GM21526 (cell line): ENCODE measurements around the gene ERN2.
"Not testable (repeated sequence)": the region's sequence is repeated elsewhere in the genome, so short reads cannot be mapped to it uniquely, and the experiment has no call there.

Experiments
- ATAC-seq: cut with Tn5 transposase; IDR thresholded peaks from one replicate; pipeline ENCODE4 v1.9.1; 2021; ENCODE audit warnings: moderate library complexity; ENCODE audit not compliant: unreplicated experiment, low FRiP score

Gene ERN2

DNA sequence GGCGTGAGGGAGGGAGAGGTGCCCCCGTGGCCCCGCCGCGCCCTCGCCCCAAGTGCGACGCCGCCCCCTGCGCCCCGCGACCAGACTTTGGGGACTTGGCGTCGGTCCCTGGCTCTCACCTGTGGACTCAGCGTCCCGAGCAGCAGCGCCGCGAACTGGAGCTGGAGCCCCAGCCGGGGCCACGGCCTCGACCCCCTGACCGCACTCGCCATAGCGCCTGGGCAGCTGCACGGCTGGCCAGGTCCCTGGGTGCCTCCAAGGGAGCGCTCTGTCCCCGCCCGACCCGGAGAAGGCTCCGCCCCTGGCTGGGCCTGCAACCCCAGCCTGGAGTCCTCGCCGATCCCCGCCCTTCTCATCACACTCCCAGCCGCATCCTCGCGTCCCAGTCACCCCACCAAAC, at the start of gene ERN2:
Gene ERN2 (minus strand): TSS at position 247 of the 400 bp plus-strand sequence. CDS start 35 bp downstream, at position 212.
- ATAC-seq, result no peak

GRCh38 chr16:23757937-23758619, 45.1 kb upstream of the ERN2 start:
- ATAC-seq, result no peak

- no peak for ATAC-seq
Observed at GRCh38 chr16:23757116-23757515, 44.1 kb upstream of the ERN2 start.

DNA sequence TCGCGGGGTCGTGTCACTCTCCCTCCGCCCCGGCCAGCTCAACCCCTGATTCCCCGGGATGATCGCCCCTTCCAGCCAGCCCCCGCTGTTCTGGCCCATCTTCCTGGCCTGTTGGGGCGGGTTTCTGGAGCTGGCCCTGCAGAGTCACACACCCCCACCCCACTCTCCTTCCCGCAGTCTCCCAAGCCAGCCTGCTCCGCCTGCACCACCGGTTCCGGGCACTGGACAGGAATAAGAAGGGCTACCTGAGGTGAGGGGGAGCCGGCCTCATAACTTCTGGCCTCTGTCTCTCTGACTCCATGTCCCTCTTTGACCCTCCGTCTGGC, 42.4 kb upstream of the ERN2 start:
- no peak for ATAC-seq

DNA sequence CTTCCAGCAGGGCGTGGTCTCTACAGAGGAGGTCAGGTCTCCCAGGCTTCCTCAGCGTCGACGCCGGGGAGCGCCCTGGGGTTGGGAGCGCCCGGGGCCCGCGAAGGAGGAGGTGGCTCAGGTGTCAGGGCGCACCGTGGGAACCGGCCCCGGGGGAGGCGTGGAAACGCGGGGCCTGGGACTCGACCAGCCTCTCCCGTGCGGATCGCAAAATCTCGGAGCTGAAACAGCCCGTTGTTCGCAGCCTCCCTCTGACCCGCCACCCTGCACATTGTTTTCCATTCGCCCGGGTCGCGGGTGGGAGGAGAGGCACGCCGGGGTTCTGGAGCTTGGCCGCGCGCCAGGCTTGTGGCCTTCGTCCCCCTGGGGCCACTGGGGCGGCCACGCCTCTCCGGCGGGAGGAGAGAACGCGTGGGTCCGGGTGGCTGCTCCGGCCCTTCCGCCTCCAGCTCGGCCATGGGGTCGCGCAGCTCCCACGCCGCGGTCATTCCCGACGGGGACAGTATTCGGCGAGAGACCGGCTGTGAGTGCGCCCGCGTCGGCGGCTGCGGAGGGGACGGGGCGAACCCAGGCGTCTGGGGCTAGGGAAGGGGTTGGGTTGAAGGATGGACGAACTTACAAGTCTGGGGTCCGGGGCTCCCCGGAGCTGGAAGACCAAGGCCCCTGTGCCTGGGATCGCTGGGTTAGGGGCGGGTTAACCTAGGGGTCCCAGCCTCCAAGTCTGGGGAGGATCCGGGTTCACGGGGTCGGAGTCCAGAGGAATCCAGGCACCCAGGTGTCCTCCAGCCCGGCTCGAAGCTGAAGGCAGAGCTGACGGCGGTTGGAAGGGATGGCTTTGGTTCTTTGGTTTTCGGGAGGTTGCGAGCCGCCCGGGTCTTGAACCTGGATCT, 41.8 kb upstream of the ERN2 start, which contains the start of gene CHP2:
Gene CHP2 (plus strand): TSS at position 433 of the 890 bp plus-strand sequence. CDS start 24 bp downstream, at position 457.
- no peak for ATAC-seq

DNA sequence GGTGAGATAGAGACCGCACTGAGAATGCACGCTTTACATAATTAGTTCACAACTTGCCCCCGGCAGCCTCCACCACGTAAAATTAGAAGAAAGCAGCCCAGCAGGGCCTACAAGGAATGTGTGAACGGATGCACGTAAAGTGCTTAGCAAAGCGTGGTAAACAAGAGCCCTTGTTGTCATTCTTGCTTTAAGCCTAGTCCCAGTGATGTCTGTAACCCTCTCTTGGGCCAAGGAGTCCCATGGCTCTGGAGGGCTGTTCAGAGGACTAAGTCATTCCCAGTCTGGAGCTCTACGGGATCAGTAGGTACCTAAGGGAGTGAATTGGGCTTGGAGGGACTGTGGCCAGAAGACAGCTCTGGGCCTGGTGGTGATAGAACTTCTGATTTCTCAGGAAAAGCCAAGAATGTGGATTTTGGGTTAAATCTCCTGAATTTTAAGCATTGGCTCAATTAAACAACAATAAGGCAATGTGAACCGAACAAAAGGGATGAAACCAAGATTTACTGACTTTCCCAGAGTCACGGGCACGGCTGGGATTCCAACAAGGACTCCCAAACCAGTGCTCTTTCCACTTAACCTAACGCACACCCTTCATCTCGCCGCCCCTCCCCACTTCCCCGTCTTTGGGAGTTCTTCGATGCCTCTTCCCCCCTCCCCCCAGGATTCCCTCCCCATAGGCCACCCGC, 41.0 kb upstream of the ERN2 start:
- ATAC-seq, result no peak

DNA sequence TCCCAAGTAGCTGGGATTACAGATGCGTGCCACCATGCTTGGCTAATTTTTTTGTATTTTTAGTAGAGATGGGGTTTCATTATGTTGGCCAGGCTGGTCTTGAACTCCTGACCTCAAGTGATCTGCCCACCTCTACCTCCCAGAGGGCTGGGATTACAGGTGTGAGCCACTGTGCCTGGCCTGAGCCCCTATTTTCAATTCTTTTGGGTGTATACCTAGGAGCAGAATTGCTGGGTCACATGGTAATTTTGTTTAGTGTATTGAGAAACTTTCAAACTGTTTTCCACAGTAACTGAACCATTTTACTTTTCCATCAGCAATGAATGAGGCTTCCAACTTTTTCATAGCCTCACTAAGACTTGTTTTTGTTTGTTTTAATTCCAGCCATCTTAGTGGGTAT, 38.0 kb upstream of the ERN2 start:
- ATAC-seq, result not testable (repeated sequence)

- no peak for ATAC-seq
Observed at GRCh38 chr16:23748630-23749029, 35.6 kb upstream of the ERN2 start.

DNA sequence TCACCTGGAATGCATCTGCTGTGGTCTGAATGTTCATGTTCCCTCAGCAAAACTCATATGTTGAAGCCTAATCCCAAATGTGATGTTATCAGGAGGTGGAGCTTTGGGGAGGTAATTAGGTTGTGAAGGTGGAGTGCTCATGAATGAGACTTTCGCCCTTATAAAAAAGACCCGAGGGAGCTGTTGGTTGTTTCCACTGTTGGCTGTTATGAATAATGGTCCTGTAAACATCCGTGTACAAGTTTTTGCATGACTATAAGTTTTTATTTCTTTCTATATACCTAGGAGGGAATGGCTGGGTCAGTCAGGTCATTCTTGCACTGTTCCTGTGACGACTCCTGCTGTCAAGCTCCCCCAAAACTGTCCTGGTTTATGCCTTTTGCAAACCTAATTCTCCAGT, 32.2 kb upstream of the ERN2 start:
- no peak for ATAC-seq

- ATAC-seq, result no peak
Observed at GRCh38 chr16:23742766-23743165, 29.7 kb upstream of the ERN2 start.

DNA sequence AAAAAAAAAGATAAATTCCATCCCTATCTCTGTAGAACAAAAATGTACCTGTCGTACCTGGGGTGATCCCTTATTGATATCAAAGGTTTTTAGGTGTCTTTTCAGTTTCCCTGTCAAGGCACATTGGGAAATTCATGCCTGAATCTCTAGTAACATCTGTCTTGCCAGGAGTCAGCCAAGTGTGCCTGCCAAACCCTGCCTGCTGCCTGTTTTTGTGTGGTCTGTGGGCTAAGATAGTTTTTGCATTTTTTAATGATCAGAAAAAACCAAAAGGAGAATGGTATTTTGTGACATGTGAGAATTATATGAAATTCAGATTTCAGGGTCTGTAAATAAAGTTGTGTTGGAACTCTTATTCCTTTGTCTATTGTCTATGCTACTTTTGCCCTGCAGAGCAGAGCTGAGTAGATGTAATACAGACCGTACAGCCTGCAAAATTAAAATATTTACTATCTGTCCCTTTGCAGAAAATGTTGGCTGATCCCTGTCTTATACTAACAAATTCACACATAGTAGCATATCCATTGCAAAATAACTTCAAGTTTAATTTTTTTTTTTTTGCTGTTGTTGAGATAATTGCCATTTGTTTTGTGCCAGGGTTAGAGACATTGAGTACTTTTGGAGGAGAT, 28.8 kb upstream of the ERN2 start:
- ATAC-seq, result no peak

DNA sequence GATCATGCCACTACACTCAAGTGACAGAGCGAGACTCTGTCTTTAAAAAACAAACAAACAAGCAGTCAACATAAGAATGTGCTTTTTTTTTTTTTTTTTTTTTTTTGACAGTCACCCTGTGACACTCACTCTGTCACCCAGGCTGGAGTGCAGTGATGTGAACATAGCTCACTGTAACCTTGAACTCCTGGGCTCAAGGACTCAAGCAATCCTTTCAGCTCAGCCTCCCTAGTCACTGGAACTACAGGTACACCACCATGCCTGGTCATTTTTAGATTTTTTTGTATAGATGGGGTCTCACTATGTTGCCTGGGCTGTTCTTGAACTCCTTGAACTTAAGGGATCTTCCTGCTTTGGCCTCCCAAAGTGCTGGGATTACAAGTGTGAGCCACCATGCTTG, 26.5 kb upstream of the ERN2 start:
- ATAC-seq, result no peak

GRCh38 chr16:23737423-23738028, 24.5 kb upstream of the ERN2 start:
- ATAC-seq, result not testable (repeated sequence)

DNA sequence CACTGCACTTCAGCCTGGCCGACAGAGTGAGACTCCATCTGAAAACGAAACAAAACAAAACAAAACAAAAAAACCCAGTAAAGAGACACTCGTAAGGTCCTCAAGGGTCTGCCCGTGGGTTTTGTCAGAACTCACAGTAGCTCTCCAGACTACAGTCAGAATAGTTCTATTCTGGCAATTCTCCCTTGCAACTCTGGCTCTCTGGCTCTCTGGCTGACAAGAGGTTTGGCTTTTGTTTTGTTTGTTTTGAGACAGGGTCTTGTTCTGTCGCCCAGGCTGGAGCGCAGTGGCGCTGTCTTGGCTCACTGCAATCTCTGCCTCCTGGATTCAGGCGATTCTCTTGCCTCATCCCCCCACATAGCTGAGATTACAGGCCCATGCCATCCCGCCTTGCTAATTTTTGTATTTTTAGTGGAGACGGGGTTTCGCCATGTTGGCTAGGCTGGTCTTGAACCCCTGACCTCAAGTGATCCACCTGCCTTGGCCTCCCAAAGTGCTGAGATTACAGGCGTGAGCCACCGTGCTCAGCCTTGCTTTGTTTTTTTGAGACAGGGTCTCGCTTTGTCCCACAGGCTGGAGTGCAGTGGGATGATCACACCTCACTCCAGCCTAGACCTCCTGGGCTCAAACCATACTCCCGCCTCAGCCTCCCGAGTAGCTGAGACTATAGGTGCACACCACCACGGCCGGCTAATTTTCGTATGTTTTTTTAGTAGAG, 21.3 kb upstream of the ERN2 start:
- ATAC-seq, result no peak

DNA sequence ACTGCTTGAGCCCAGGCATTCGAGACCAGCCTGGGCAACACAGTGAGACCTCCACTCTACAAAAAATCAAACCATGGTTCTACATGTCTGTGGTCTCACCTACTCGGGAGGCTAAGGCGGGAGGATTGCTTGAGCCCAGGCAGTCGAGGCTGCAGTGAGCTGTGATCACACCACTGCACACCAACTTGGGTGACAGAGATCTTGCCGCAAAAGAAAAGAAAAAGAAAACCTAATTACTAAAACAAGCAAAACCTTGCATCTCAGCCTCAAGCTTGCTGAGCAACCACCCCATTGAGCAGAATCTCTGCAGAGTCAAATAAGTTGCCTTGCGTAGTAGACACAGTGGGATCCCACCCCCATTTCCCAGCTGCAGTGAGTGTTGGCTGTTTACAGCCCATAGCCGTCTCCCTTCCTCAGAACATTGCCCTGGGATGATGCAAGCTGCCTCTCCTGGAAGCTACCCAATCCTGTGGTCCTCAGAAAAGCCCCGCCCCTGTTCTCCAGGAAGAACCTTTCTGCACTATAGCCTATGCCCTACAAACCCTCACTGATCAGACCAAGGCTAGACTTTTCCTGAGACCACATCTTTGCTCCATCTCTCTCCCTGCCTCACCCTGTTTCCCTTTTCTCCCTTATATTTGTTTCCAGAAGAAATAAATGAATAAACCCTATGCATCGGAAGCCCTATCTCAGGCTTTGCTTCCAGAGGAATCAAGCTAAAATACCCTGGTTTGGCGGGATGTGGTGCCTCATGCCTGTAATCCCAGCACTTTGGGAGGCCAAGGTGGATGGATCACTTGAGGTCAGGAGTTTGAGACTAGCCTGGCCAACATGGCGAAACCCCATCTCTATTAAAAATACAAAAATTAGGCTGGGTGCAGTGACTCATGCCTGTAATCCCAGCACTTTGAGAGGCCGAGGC, 16.7 kb upstream of the ERN2 start:
- ATAC-seq, result no peak

DNA sequence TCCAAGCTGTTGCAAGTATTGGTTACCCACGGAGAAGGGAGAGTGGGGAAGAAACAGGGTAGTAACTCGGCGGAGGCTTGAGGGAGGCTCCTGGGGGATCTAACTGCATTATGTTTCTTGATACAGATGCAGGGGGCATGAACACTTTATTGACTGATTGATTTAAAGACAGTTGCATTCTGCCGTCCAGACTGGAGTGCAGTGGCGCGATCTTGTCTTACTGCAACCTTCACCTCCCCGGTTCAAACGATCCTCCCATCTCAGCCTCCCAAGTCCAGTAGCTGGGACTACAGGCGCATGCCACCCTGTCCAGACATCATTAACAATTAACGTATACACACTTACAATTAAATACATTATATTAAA, 15.1 kb upstream of the ERN2 start:
- ATAC-seq, result no peak

DNA sequence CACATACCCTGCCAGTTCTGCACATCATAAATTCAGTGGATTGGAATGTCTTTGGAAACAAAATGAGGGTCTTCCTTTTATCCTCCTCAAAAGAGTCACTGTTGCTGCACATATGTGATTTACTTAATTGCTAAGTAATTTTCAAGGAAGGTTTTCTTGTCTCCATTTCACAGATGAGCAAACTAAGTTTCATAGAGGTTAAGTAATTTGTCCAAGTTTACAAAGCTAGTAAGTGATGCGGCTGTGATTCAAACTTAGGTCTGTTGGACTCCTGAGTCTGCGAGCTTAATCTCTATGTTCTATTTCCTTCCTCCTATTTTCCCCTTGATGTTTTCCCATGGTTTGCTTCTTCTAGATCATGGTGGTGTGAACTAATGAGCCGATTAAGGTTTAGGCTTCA, 13.7 kb upstream of the ERN2 start:
- ATAC-seq, result no peak

DNA sequence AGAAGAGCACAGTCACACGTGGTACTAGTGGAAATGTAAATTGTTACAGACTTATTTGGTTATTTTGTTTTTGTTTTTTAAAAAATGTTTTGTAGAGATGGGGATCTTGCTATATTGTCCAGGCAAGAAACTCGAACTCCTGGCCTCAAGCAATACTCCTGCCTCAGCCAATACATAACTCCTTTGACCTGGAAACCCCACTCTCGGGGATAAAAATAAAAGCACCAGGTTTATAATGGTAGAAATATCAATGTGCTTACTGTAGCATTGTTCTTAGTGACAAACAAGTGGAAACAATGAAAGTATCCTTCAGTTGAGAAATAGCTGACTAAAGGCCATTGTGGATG, 11.7 kb upstream of the ERN2 start:
- ATAC-seq, result no peak
